Suprapubic skin (tissue), 4 donors: ENCODE data around the gene MYADML2.

Source experiments
- EP300 ChIP-seq: sonication (generic); formaldehyde crosslinking; IDR thresholded peaks from one replicate; pipeline ENCODE4 v1.6.1; 2017; ENCODE audit warnings: antibody characterized with exemption
- POLR2AphosphoS5 ChIP-seq, 3 donors: sonication (generic); formaldehyde crosslinking; IDR thresholded peaks; one replicate each; pipeline ENCODE4 v1.6.1; 2017; ENCODE audit warnings: antibody characterized with exemption in 3 of 3
- TF ChIP-seq, protein P1 (sequence below), 2 donors: fragments of 200-600 bp in 1 of 2; fragments of 450-650 bp in 1 of 2; sonication (generic) in 1 of 2; IDR thresholded peaks; one replicate each; pipeline ENCODE4 v1.5.1; 2016 to 2019; ENCODE audit warnings: antibody characterized with exemption in 2 of 2, mild to moderate bottlenecking in 1 of 2, moderate library complexity in 1 of 2

DNA sequence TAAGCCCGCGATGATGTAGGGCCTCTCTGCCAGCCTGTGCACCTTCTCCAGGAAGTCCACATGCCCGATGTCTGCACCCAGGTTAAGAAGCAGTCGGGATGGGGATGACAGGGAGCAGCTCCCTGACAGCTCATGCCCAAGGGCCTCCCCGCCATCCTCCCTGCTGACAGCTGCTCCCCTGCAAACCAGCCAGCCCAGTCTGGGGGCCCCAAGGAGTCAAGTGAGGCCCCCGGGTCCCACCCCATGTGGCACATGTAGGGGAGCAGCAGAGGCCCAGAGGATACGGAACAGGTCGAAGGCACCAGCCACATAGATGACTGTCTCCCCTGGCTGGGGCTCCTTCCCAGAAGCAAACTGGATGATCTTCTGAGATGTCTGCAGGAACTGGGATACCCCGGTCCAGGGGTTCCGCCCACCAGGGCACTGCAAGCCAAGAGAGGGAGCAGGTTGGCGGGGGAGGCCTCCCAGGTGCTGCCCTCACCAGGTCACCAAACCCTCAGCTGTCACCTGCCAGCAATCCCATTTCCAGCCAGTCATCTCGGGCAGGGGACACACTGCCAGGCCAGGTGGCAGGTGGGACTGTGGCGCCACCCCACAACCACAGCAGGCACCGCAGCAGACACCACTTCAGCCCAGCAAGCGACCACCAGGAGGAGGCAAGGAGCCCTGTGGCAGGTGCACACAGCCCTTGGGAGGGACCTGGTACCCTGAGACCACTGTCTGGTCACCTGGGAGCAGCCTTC lies 40.4 kb downstream of the MYADML2 start:
- TF ChIP-seq, protein P1, sequence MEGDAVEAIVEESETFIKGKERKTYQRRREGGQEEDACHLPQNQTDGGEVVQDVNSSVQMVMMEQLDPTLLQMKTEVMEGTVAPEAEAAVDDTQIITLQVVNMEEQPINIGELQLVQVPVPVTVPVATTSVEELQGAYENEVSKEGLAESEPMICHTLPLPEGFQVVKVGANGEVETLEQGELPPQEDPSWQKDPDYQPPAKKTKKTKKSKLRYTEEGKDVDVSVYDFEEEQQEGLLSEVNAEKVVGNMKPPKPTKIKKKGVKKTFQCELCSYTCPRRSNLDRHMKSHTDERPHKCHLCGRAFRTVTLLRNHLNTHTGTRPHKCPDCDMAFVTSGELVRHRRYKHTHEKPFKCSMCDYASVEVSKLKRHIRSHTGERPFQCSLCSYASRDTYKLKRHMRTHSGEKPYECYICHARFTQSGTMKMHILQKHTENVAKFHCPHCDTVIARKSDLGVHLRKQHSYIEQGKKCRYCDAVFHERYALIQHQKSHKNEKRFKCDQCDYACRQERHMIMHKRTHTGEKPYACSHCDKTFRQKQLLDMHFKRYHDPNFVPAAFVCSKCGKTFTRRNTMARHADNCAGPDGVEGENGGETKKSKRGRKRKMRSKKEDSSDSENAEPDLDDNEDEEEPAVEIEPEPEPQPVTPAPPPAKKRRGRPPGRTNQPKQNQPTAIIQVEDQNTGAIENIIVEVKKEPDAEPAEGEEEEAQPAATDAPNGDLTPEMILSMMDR (IDR thresholded peaks at IDR 0.05), result no peak
- TF ChIP-seq EP300, result no peak
- no peak for TF ChIP-seq POLR2AphosphoS5 (IDR thresholded peaks at IDR 0.05)
